Tibial artery (tissue), 4 donors: ENCODE results near the gene CSF1.
A peak's percentile ranks its signal among the peaks of the same experiment; 100 is the strongest.

ENCODE experiments used
- DNase-seq, 2 donors: peaks; one replicate each; pipeline ENCODE4 v3.0.0-alpha.2; 2019
- H3K27ac ChIP-seq, 2 donors: fragments of 200-600 bp; sonication (generic) in 1 of 2; 1 replicate in 1 of 2; 2 replicates in 1 of 2; pipeline ENCODE4 v1.5.1; 2018 to 2019; ENCODE audit warnings: mild to moderate bottlenecking in 1 of 2
- H3K27me3 ChIP-seq, 2 donors: fragments of 200-600 bp; sonication (generic) in 1 of 2; one replicate each; pipeline versions ENCODE4 v1.5.1 to v1.6.0; 2016 to 2019
- H3K36me3 ChIP-seq, 3 donors: fragments of 200-600 bp; sonication (generic) in 2 of 3; one replicate each; pipeline ENCODE4 v1.5.1; 2016 to 2019; ENCODE audit warnings: mild to moderate bottlenecking in 2 of 3
- H3K4me1 ChIP-seq, 4 donors: fragments of 200-600 bp; sonication (generic) in 2 of 4; 1 replicate in 3 of 4; 2 replicates in 1 of 4; pipeline ENCODE4 v1.5.1; 2016 to 2019
- H3K4me3 ChIP-seq, 2 donors: fragments of 200-600 bp; sonication (generic) in 1 of 2; 1 replicate in 1 of 2; 2 replicates in 1 of 2; pipeline ENCODE4 v1.5.1; 2018 to 2019; ENCODE audit warnings: mild to moderate bottlenecking in 2 of 2
- H3K9me3 ChIP-seq, 3 donors: fragments of 200-600 bp; sonication (generic) in 1 of 3; one replicate each; pipeline ENCODE4 v1.5.1; 2016 to 2019
- CTCF ChIP-seq, 2 experiments: fragments of 200-600 bp in 1 of 2; fragments of 450-650 bp in 1 of 2; IDR thresholded peaks; one replicate each; pipeline ENCODE4 v1.5.1; 2017 to 2019; ENCODE audit warnings: antibody characterized with exemption in 2 of 2, mild to moderate bottlenecking in 1 of 2, moderate library complexity in 1 of 2
- intact Hi-C: fragments of 100-400 bp; cut with DNase I; formaldehyde crosslinking; loops from one replicate; pipeline ENCODE4 v1.15.0; 2023; ENCODE audit warnings: low total_unique reads

Gene CSF1

DNA sequence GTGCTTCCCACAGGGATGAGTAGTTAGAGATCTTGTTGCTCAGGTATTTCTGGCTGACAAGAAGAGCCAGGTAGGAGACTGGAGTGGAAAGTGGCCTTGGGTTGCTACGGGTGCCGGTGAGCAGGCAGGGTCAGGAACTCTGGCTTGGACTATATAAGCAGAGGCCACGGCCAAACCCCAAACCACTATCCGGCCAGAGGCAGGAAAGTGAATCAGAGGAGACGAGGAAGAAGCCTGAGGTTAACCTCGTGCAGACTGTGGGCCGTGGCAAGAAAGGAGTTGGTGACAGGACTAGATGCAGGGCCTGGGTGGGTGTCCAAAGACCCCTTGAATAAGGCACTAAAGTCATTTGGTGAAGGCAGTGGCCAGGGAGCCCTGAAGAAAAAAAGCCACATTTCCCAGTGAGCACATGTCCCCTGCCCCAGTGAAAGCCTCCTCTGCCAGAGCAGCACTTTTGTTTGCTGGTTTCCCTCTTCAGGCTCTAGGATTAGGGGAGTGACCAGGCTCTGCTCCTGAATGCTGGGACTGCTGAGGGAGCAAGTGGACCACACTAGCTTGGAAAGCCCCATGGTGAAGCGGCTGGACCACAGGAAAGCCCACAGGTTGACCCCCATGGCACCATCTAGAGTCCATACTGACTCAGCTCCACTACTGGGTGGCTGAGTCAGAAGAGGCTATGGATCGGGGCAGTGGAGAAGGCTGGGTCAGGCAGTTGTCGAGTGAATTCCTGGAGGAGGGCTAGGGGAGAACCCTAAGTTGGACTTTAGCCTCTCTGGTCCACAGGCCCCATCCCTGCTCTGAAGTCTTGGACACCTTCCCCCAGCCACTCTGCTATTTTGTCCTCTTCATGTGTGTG lies 23.4 kb downstream of the CSF1 start:
- no peak for DNase-seq
- TF ChIP-seq CTCF (IDR thresholded peaks at IDR 0.05) = no peak
- H3K27ac ChIP-seq = peak overlapping the region in 1 of 2 donors; percentile 16
- no peak overlapping the region for H3K4me3 ChIP-seq
- peaks cover 0 to 17% (median 7%) of the 10 kb centered on the region in 3 donors for H3K9me3 ChIP-seq
- H3K27me3 ChIP-seq = no peaks in the 10 kb centered on the region
- peaks cover 0 to 35% (median 25%) of the 10 kb centered on the region in 4 donors for H3K4me1 ChIP-seq
- H3K36me3 ChIP-seq = peaks cover 0 to 14% (median 8%) of the 10 kb centered on the region in 3 donors
- intact Hi-C loops = no loop called here

DNA sequence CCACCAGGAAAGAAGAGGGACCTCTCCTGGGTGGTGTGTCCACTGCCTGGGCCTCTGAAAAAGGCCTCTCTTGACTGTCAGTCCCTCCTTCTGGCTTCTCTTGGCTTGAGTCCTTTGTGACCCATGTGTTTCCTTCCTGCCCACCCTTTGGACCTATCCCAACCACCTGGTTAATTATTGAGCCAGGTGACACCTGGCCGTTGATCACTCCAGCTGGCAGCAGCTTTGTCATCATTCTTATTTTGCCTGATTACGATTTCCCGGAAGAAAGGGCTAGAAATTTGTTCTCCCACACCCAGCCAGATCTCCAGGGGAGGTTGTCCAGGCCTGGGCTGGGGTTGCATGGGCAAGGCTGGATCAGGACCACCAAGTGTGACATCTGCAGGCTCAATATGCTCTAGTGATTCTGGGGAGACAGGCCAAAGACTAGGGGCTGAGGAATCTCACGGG lies 24.8 kb downstream of the CSF1 start:
- peaks cover 0 to 17% (median 7%) of the 10 kb centered on the region in 3 donors for H3K9me3 ChIP-seq
- peaks cover 0 to 22% (median 12%) of the 10 kb centered on the region in 4 donors for H3K4me1 ChIP-seq
- no peaks in the 10 kb centered on the region for H3K27me3 ChIP-seq
- H3K36me3 ChIP-seq = peaks cover 0 to under 1% (median 0%) of the 10 kb centered on the region in 3 donors
- no peak for DNase-seq
- intact Hi-C loops = no loop called here
- no peak overlapping the region for H3K4me3 ChIP-seq
- no peak overlapping the region for H3K27ac ChIP-seq
- no peak for TF ChIP-seq CTCF (IDR thresholded peaks at IDR 0.05)

GRCh38 chr1:109937738-109938137 lies 27.1 kb downstream of the CSF1 start:
- Histone ChIP-seq H3K4me3 (no peak overlapping the region), H3K27me3 (no peaks in the 10 kb centered on the region), H3K9me3 (peaks cover 0 to 17% (median 7%) of the 10 kb centered on the region in 3 donors), H3K36me3 (no peaks in the 10 kb centered on the region), H3K4me1 (peaks cover 0 to 9% (median 2%) of the 10 kb centered on the region in 4 donors), H3K27ac (no peak overlapping the region)
- no peak for DNase-seq
- intact Hi-C loops = no loop called here
- TF ChIP-seq CTCF (IDR thresholded peaks at IDR 0.05) = no peak

- Histone ChIP-seq H3K36me3 (no peaks in the 10 kb centered on the region), H3K4me3 (no peak overlapping the region), H3K4me1 (peaks cover 0 to 9% (median 2%) of the 10 kb centered on the region in 4 donors), H3K9me3 (peaks cover 0 to 17% (median 7%) of the 10 kb centered on the region in 3 donors), H3K27ac (no peak overlapping the region), H3K27me3 (no peaks in the 10 kb centered on the region)
- intact Hi-C loops = no loop called here
- no peak for DNase-seq
- no peak for TF ChIP-seq CTCF (IDR thresholded peaks at IDR 0.05)
Observed at GRCh38 chr1:109938556-109938955, 27.9 kb downstream of the CSF1 start.

DNA sequence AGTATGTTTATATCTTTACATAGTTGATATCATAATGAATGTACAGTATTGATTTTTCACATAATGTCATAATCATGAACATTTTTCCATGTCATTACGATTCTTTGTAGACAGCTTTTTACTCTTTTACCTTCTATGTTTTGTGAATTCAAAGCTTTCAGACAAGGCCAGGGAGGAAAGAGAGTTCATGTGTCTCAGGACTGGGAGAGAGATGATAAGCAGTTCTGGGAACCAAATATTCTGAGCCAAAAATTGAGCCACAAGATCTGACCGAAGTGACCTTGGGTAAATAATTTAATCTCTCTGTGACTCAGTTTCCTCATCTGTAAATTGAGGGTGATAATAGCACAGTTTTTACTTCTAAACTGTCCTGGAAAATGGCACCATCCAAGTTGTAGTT lies 31.8 kb downstream of the CSF1 start:
- no peak for DNase-seq
- H3K36me3 ChIP-seq = no peaks in the 10 kb centered on the region
- H3K27me3 ChIP-seq = no peaks in the 10 kb centered on the region
- peaks cover 0 to 9% (median 7%) of the 10 kb centered on the region in 3 donors for H3K9me3 ChIP-seq
- no peak overlapping the region for H3K4me3 ChIP-seq
- no peak for TF ChIP-seq CTCF (IDR thresholded peaks at IDR 0.05)
- no peak overlapping the region for H3K27ac ChIP-seq
- H3K4me1 ChIP-seq = no peaks in the 10 kb centered on the region
- intact Hi-C loops = no loop called here
